22Rv1 (cell line): Measurements from ENCODE around the gene FLII.

Source experiments
- CTCF ChIP-seq: fragments of 450-650 bp; IDR thresholded peaks from 2 replicates; pipeline ENCODE4 v1.5.1; 2017; ENCODE audit warnings: mild to moderate bottlenecking
- ZFX ChIP-seq: fragments of 450-650 bp; IDR thresholded peaks from 2 replicates; pipeline ENCODE4 v1.6.1; 2017; ENCODE audit warnings: antibody characterized with exemption, borderline replicate concordance

GRCh38 chr17:18261659-18262058, 3.1 kb upstream of the FLII start:
- TF ChIP-seq CTCF, result no peak
- no peak for TF ChIP-seq ZFX
